ENCODE measurements around the gene ITGB1BP1. TPM values are rescaled to one million over a fixed set of nuclear protein-coding genes. Genes with fewer than 3 reads are reported as not detected.

Gene ITGB1BP1
- total RNA-seq, 1 donor from 2014 or later, result 61.6 TPM

- ATAC-seq, result no peak
- Histone ChIP-seq H3K4me3 (no peak overlapping the region), H3K36me3 (peaks cover 69% of the 10 kb centered on the region), H3K9me3 (no peaks in the 10 kb centered on the region), H3K4me1 (no peaks in the 10 kb centered on the region), H3K27me3 (ENCODE audit: low read depth) (no peaks in the 10 kb centered on the region), H3K27ac (no peak overlapping the region)
- DNase-seq, result no peak
- TF ChIP-seq, protein P1, sequence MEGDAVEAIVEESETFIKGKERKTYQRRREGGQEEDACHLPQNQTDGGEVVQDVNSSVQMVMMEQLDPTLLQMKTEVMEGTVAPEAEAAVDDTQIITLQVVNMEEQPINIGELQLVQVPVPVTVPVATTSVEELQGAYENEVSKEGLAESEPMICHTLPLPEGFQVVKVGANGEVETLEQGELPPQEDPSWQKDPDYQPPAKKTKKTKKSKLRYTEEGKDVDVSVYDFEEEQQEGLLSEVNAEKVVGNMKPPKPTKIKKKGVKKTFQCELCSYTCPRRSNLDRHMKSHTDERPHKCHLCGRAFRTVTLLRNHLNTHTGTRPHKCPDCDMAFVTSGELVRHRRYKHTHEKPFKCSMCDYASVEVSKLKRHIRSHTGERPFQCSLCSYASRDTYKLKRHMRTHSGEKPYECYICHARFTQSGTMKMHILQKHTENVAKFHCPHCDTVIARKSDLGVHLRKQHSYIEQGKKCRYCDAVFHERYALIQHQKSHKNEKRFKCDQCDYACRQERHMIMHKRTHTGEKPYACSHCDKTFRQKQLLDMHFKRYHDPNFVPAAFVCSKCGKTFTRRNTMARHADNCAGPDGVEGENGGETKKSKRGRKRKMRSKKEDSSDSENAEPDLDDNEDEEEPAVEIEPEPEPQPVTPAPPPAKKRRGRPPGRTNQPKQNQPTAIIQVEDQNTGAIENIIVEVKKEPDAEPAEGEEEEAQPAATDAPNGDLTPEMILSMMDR (IDR thresholded peaks at IDR 0.05), result no peak
- intact Hi-C loops (cut with DNase I), result no loop called here
These were observed 37.2 kb upstream of the ITGB1BP1 start for GRCh38 chr2:9460441-9461017.

GRCh38 chr2:9451231-9451630, 27.9 kb upstream of the ITGB1BP1 start:
- Histone ChIP-seq H3K4me3 (no peak overlapping the region), H3K36me3 (peaks cover 78% of the 10 kb centered on the region), H3K9me3 (no peaks in the 10 kb centered on the region), H3K27ac (no peak overlapping the region), H3K4me1 (no peaks in the 10 kb centered on the region), H3K27me3 (ENCODE audit: low read depth) (no peaks in the 10 kb centered on the region)
- TF ChIP-seq, protein P1 (IDR thresholded peaks at IDR 0.05), result no peak
- DNase-seq (no peak), ATAC-seq (no peak)
- intact Hi-C loops (cut with DNase I), result no loop called here

- no peak overlapping the region for H3K27ac ChIP-seq
- ATAC-seq (no peak), DNase-seq (no peak)
- no peaks in the 10 kb centered on the region for H3K4me1 ChIP-seq
- TF ChIP-seq, protein P1 (IDR thresholded peaks at IDR 0.05), result no peak
- no peak overlapping the region for H3K4me3 ChIP-seq
- no peaks in the 10 kb centered on the region for H3K9me3 ChIP-seq
- H3K27me3 ChIP-seq (ENCODE audit: low read depth), result no peaks in the 10 kb centered on the region
- peaks cover 83% of the 10 kb centered on the region for H3K36me3 ChIP-seq
- intact Hi-C loops (cut with DNase I), result no loop called here
These were observed 21.8 kb upstream of the ITGB1BP1 start for GRCh38 chr2:9445089-9445488.

DNA sequence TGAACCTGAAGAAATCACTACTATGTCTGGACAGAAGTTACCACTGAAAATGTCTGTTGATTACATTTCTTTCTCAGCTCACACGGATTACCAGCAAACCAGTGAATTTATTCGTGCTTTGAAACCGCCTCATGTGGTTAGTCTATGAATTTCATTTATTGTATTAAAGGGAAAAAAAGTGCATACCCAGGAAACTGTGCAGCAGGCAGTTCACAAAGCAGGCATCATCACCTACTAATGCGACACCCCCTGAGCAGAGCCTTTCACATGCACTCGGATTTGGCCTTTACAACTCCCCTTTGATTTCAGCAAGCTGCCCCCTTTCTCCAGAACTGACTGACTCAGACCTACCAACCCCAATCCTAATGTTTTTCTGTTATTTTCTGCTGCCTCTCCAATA, 20.2 kb upstream of the ITGB1BP1 start:
- no peak for DNase-seq
- Histone ChIP-seq H3K27me3 (ENCODE audit: low read depth) (no peaks in the 10 kb centered on the region), H3K9me3 (no peaks in the 10 kb centered on the region), H3K27ac (no peak overlapping the region), H3K4me1 (no peaks in the 10 kb centered on the region), H3K36me3 (peaks cover 86% of the 10 kb centered on the region), H3K4me3 (no peak overlapping the region)
- no peak for ATAC-seq
- intact Hi-C loops (cut with DNase I), result no loop called here
- TF ChIP-seq, protein P1 (IDR thresholded peaks at IDR 0.05), result no peak

DNA sequence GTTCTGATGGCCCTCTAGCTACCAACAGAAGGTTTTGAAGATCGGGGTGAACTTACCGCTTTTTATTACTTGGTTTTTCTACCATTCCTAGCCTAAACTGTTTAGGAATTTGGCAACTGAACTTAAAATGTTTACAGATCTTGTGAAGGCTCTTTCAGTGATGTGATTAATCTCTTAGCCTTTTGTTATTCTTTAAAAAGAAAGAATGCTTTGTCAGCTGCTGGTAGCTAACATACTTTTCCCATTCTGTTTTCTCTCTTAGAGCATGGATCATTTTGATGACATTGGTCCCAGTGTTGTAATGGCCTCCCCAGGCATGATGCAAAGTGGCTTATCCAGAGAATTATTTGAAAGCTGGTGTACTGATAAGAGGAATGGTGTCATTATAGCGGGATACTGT, 18.2 kb upstream of the ITGB1BP1 start:
- Histone ChIP-seq H3K4me3 (no peak overlapping the region), H3K9me3 (no peaks in the 10 kb centered on the region), H3K27ac (no peak overlapping the region), H3K36me3 (peaks cover 88% of the 10 kb centered on the region), H3K4me1 (no peaks in the 10 kb centered on the region), H3K27me3 (ENCODE audit: low read depth) (no peaks in the 10 kb centered on the region)
- ATAC-seq (no peak), DNase-seq (no peak)
- intact Hi-C loops (cut with DNase I), result no loop called here
- TF ChIP-seq, protein P1 (IDR thresholded peaks at IDR 0.05), result no peak

Measured in lower lobe of right lung (tissue), 2 donors.